SK-MEL-5 (cell line): ENCODE measurements around the gene HOXB4. TPM values are rescaled to one million over a fixed set of nuclear protein-coding genes. Genes with fewer than 3 reads are reported as not detected.

Experiments used
- DNase-seq: peaks from one replicate; pipeline ENCODE4 v3.0.0-alpha.2; 2016; ENCODE audit warnings: low read depth, low spot score
- in situ Hi-C: cut with HindIII; loops from 2 replicates; pipeline ENCODE4 v1.10.0; 2016; ENCODE audit warnings: low sequenced_read_pairs, high pct_unique_total_duplicates, low pct_unique_long_range_greater_than_20kb
- total RNA-seq: library from RNA; depleted of rRNA; stranded (reverse); fragments of >200 nt; shearing (Covaris generic); gene quantifications from 2 replicates; pipeline ENCODE4 v1.2.3, GENCODE V29; 2014

HOXB4 gene
- total RNA-seq, 1 experiment from 2014 or later, result 0.48 TPM

- DNase-seq, result no peak
- in situ Hi-C loops, result no loop called here
Observed at GRCh38 chr17:48616717-48617470, 38.7 kb upstream of the HOXB4 start.

- DNase-seq, result no peak
- in situ Hi-C loops, result no loop called here
Observed at GRCh38 chr17:48615963-48616716, 38.0 kb upstream of the HOXB4 start.

- in situ Hi-C loops, result no loop called here
- DNase-seq, result no peak
Observed at GRCh38 chr17:48615047-48615962, 37.2 kb upstream of the HOXB4 start, which contains the start of gene HOXB8. Gene HOXB8 (minus strand): TSS chr17:48615292. CDS start chr17:48614704, 588 bp downstream.

GRCh38 chr17:48613862-48614694, 35.9 kb upstream of the HOXB4 start:
- DNase-seq, result no peak
- in situ Hi-C loops, result no loop called here

GRCh38 chr17:48612854-48613691, 34.9 kb upstream of the HOXB4 start:
- in situ Hi-C loops, result no loop called here
- peak; percentile 66 for DNase-seq

- in situ Hi-C loops, result no loop called here
- DNase-seq, result peak; percentile 17
Observed at GRCh38 chr17:48612456-48612853, 34.3 kb upstream of the HOXB4 start.

- in situ Hi-C loops, result no loop called here
Observed at GRCh38 chr17:48611681-48612455, 33.7 kb upstream of the HOXB4 start.

GRCh38 chr17:48611213-48611612, 33.1 kb upstream of the HOXB4 start:
- in situ Hi-C loops, result no loop called here
- peak; percentile 40 for DNase-seq

More at GRCh38 chr17:48611681-48612455, 33.7 kb upstream of the HOXB4 start:
- DNase-seq, result peak; percentile 43

GRCh38 chr17:48610282-48611211, 32.4 kb upstream of the HOXB4 start, which contains the start of gene HOXB7:
Gene HOXB7 (minus strand): TSS chr17:48611017. CDS start chr17:48610918, 99 bp downstream.
- DNase-seq, result peak; percentile 70
- in situ Hi-C loops, result no loop called here

GRCh38 chr17:48609759-48610281, 31.7 kb upstream of the HOXB4 start:
- DNase-seq, result no peak
- in situ Hi-C loops, result no loop called here

- DNase-seq, result no peak
- in situ Hi-C loops, result no loop called here
Observed at GRCh38 chr17:48609033-48609432, 30.9 kb upstream of the HOXB4 start.

GRCh38 chr17:48608494-48608834, 30.3 kb upstream of the HOXB4 start:
- DNase-seq, result no peak
- in situ Hi-C loops, result no loop called here

GRCh38 chr17:48606892-48607614, 28.9 kb upstream of the HOXB4 start:
- in situ Hi-C loops, result no loop called here
- DNase-seq, result no peak
